ENCODE results near the gene PDLIM3.

GRCh38 chr4:185473247-185473646, 62.1 kb downstream of the PDLIM3 start:
- TF ChIP-seq CTCF (IDR thresholded peaks at IDR 0.05; ENCODE audit: poor library complexity) = no peak
- TF ChIP-seq EZH2 (IDR thresholded peaks at IDR 0.05; ENCODE audit: borderline replicate concordance) = no peak

All from hepatocyte (in vitro differentiated cells).